Thymus (tissue), 14 donors: ENCODE data around the gene CDA. TPM values are rescaled to one million over a fixed set of nuclear protein-coding genes. Genes with fewer than 3 reads are reported as not detected.

Experiments
- DNase-seq, 9 donors: peaks; one replicate each; pipeline ENCODE4 v3.0.0-alpha.2; 2013; ENCODE audit warnings: low spot score in 9 of 9, low read depth in 6 of 9, missing footprints in 1 of 9
- H3K27ac ChIP-seq, 2 donors: one replicate each; pipeline ENCODE4 v1.5.1; 2013; ENCODE audit warnings: control low read depth in 1 of 2, low read depth in 1 of 2, low read length in 1 of 2, mild to moderate bottlenecking in 1 of 2, moderate library complexity in 1 of 2
- H3K27me3 ChIP-seq, 2 donors: one replicate each; pipeline ENCODE4 v1.5.1; 2013; ENCODE audit warnings: low read length in 1 of 2; ENCODE audit not compliant: control insufficient read depth in 2 of 2, insufficient read depth in 1 of 2
- H3K36me3 ChIP-seq, 2 donors: one replicate each; pipeline ENCODE4 v1.5.1; 2013; ENCODE audit warnings: low read length in 1 of 2, mild to moderate bottlenecking in 1 of 2, moderate library complexity in 1 of 2; ENCODE audit not compliant: control insufficient read depth in 2 of 2, insufficient read depth in 2 of 2
- H3K4me1 ChIP-seq, 2 donors: one replicate each; pipeline ENCODE4 v1.5.1; 2013; ENCODE audit warnings: low read length in 2 of 2; ENCODE audit not compliant: control insufficient read depth in 2 of 2, insufficient read depth in 2 of 2
- H3K4me3 ChIP-seq, 2 donors: one replicate each; pipeline ENCODE4 v1.5.1; 2013; ENCODE audit warnings: low read length in 2 of 2, control low read depth in 1 of 2, mild to moderate bottlenecking in 1 of 2
- H3K9me3 ChIP-seq, 2 donors: one replicate each; pipeline ENCODE4 v1.5.1; 2013; ENCODE audit warnings: low read length in 1 of 2, mild to moderate bottlenecking in 1 of 2; ENCODE audit not compliant: control insufficient read depth in 2 of 2, insufficient read depth in 1 of 2
- WGBS: extraction: QIAGEN DNeasy Blood & Tissue Kit; methylation state at CpG from one replicate; pipeline ENCODE4 v1.1.7; 2013; 5-methylcytosine and 5-hydroxymethylcytosine counted together
- long read RNA-seq, 10 donors: transcript quantifications; one replicate each; lab custom pipeline, GENCODE V29; 2026
- polyA plus RNA-seq: library from polyadenylated mRNA; stranded (reverse); fragments of 200-250 nt; gene quantifications from one replicate; pipeline ENCODE4 v1.2.3, GENCODE V29; 2013
- total RNA-seq: library from RNA; stranded (reverse); fragments of 120-200 nt; gene quantifications from one replicate; pipeline ENCODE4 v1.2.4, GENCODE V29; 2013
- donor health status: healthy.

Gene CDA
- 0.33 TPM for total RNA-seq
- polyA plus RNA-seq, result 2.8 TPM
- long read RNA-seq, donor 1, result 0 reads
- long read RNA-seq, donor 2, result 0 reads
- long read RNA-seq, donor 3, result 0 reads
- long read RNA-seq, donor 4, partial matches to known transcripts, result 0 of 1 reads
- long read RNA-seq, donor 4, other reads (novel, unspliced or antisense), result 0 of 1 reads
- long read RNA-seq, donor 5, partial matches to known transcripts, result 0 of 3 reads
- long read RNA-seq, donor 5, other reads (novel, unspliced or antisense), result 0 of 3 reads
- long read RNA-seq, donor 6, result 0 reads
- long read RNA-seq, donor 7, partial matches to known transcripts, result 0 of 2 reads
- long read RNA-seq, donor 7, other reads (novel, unspliced or antisense), result 0 of 2 reads
- long read RNA-seq, donor 8, result 0 reads
- long read RNA-seq, donor 9, result 0 reads
- long read RNA-seq, donor 10, partial matches to known transcripts, result 0 of 1 reads
- long read RNA-seq, donor 10, other reads (novel, unspliced or antisense), result 0 of 1 reads

DNA sequence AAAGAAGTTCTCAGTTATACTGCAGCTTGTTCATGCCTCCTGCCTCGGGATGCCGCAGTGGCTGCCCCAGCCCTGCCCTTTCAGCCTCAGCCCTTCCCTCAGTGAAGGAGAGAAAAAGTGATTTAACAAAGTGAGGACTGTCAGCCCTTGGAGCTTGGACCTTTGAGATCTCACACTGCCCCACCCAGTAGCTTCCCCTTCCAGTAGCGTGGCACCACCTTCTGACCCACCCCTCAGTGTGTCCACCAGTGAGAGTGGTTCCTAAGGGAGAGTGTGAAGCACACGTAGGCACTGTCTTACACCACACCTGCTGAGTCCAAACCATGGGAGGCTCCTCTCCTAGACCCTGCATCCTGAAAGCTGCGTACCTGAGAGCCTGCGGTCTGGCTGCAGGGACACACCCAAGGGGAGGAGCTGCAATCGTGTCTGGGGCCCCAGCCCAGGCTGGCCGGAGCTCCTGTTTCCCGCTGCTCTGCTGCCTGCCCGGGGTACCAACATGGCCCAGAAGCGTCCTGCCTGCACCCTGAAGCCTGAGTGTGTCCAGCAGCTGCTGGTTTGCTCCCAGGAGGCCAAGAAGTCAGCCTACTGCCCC, at the start of gene CDA:
CDA (plus strand) TSS at position 464 of the 592 bp plus-strand sequence; CDS start at position 497, 33 bp downstream.
- H3K27ac ChIP-seq, result no peak within 1 kb of the TSS
- H3K9me3 ChIP-seq, result peaks cover 0 to 2% of the 10 kb centered on the region in 2 donors
- no peak for DNase-seq
- no peaks in the 10 kb centered on the region for H3K4me1 ChIP-seq
- no peak within 1 kb of the TSS for H3K4me3 ChIP-seq
- H3K36me3 ChIP-seq, result no peaks in the 10 kb centered on the region
- WGBS, result 34% methylated on average over 11 of the region's 11 CpGs
- peaks cover 15 to 38% of the 10 kb centered on the region in 2 donors for H3K27me3 ChIP-seq

DNA sequence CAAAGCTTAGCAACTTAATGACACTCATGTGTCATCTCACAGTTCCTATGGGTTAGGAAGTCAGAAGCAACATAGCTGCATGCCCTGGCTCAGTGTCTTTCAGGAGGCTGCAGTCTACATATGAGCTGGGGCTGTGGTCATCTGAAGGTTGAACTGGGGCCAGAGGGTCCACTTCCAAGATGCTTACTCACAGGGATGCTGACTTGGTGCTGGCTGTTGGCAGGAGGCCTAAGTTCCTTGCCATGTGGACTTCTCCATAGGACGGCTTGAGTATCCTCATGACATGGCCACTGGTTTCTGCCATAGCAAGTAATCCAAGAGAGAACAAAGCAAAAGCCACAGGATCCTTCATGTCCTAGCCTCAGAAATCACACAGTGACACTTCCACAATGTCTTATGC, 48.6 kb upstream of the CDA start:
- Histone ChIP-seq H3K27me3 (peaks cover 0 to 13% of the 10 kb centered on the region in 2 donors), H3K9me3 (no peaks in the 10 kb centered on the region), H3K4me1 (no peaks in the 10 kb centered on the region), H3K27ac (no peak overlapping the region), H3K36me3 (no peaks in the 10 kb centered on the region), H3K4me3 (no peak overlapping the region)
- WGBS, result 95% methylated on average over 1 of the region's 1 CpG
- no peak for DNase-seq

DNA sequence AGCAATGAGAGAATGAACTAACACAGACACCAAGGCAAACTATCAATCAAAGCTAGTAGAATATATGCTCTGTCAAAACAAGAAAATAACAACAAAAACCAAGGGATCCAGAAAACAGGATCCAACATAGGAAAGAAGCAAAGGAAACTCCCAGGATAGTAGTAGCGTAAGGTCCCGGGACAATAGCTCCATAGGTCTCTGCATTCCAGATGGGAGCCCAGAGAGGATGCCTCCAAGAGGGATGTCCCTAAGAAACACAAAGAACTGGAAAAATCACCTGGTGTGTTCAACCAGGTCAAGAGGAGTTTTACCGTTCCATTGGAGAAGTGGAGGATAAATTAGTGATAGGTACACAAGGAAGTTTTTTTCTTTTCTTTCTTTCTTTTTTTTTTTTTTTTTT, 42.3 kb upstream of the CDA start:
- no peaks in the 10 kb centered on the region for H3K4me1 ChIP-seq
- no peaks in the 10 kb centered on the region for H3K9me3 ChIP-seq
- no peak for DNase-seq
- H3K27me3 ChIP-seq, result peaks cover 7 to 28% of the 10 kb centered on the region in 2 donors
- WGBS, result 94% methylated on average over 3 of the region's 3 CpGs
- no peak overlapping the region for H3K4me3 ChIP-seq
- H3K36me3 ChIP-seq, result no peaks in the 10 kb centered on the region
- no peak overlapping the region for H3K27ac ChIP-seq

GRCh38 chr1:20551161-20551560, 37.7 kb upstream of the CDA start:
- H3K27ac ChIP-seq, result no peak overlapping the region
- H3K9me3 ChIP-seq, result no peaks in the 10 kb centered on the region
- H3K4me1 ChIP-seq, result no peaks in the 10 kb centered on the region
- DNase-seq, result no peak
- H3K4me3 ChIP-seq, result no peak overlapping the region
- 87% methylated on average over 3 of the region's 3 CpGs for WGBS
- peaks cover 45 to 65% of the 10 kb centered on the region in 2 donors for H3K27me3 ChIP-seq
- H3K36me3 ChIP-seq, result no peaks in the 10 kb centered on the region

DNA sequence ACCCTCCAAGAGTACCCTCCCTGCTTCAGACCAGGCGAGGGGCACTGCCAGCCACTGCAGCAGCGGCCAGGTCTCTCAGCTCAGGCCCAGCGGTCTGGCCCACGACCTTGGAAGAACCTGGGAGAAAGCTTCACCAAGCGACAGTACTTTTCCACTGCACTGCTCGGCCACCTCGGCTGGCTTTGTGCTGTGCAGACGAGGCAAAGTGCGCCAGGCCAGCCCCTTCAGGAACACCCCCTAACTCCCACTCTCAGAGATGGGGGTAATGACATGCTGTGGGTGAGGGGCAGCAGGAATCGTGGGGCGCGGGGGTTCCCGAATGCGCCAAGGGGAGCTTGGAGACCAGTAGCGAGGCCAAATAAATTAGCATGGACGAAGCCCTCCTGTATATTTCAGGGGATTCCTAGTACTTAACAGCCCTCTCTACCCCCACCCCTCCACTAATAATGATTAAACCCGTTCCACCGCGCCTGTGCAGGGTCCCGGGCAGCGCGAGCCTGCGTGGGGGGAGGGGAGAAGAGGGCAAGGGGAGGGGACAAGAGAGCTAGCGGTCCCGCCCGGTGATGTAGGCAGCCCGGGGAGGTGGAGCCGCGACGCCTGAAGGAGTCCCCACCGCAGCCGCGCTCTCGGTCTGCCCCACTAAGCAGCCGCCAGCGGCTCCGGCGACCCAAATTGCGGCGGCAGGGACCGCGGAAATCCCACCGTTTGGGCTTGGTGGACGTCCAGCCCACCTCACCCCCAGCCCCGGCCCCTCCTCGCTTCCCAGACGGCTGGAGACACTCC, 36.8 kb upstream of the CDA start, which contains the start of gene FAM43B:
FAM43B (plus strand) TSS at position 629 of the 783 bp plus-strand sequence. CDS start 401 bp downstream, outside the sequence.
- H3K4me3 ChIP-seq, result no peak within 1 kb of the TSS
- WGBS, result 5% methylated on average over 47 of the region's 47 CpGs
- peaks cover 45 to 74% of the 10 kb centered on the region in 2 donors for H3K27me3 ChIP-seq
- H3K4me1 ChIP-seq, result no peaks in the 10 kb centered on the region
- no peak for DNase-seq
- no peak within 1 kb of the TSS for H3K27ac ChIP-seq
- no peaks in the 10 kb centered on the region for H3K9me3 ChIP-seq
- no peaks in the 10 kb centered on the region for H3K36me3 ChIP-seq

GRCh38 chr1:20552728-20553445, 36.0 kb upstream of the CDA start:
- Histone ChIP-seq H3K4me1 (no peaks in the 10 kb centered on the region), H3K36me3 (no peaks in the 10 kb centered on the region), H3K4me3 (no peak overlapping the region), H3K27ac (no peak overlapping the region), H3K27me3 (peaks cover 45 to 77% of the 10 kb centered on the region in 2 donors), H3K9me3 (no peaks in the 10 kb centered on the region)
- WGBS, result 3% methylated on average over 82 of the region's 82 CpGs
- no peak for DNase-seq

DNA sequence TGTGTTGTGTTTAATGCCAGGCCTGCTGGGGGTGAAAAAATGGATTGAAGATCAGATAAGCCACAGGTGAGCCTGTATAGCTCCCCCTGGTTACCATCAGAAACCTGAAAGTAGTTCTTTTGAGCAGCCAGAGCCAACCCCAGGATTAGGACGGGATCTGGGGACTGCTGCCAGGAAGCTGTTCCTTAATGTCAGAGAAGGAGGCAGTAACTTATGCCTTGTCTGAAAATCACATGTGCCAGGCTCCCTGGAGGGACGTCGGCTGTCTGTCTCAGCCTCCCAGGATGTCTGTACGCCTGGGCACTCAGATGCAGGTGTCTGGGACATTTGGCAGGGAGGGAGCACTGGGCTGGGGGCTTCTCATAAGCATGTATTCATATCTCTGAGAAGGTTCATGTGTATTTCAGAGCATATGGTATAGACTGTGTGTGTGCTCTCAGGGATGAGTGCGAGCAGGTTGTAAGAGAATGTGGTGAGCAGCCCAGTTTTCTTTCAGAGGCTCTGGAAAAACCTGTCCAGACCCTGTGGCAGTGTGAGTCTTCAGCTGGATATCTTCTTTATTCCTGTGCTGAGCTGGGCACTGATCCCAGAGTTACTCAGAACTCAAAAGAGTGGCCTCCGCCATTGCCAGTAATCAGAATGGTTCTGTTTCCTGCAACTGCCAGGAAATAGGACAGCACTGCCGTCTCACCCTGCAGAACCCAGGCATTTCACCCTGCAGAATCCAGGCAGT, 33.7 kb upstream of the CDA start:
- Histone ChIP-seq H3K4me1 (no peaks in the 10 kb centered on the region), H3K4me3 (no peak overlapping the region), H3K9me3 (no peaks in the 10 kb centered on the region), H3K27ac (no peak overlapping the region), H3K27me3 (peaks cover 45 to 67% of the 10 kb centered on the region in 2 donors), H3K36me3 (no peaks in the 10 kb centered on the region)
- DNase-seq, result no peak
- WGBS, result 83% methylated on average over 7 of the region's 7 CpGs

DNA sequence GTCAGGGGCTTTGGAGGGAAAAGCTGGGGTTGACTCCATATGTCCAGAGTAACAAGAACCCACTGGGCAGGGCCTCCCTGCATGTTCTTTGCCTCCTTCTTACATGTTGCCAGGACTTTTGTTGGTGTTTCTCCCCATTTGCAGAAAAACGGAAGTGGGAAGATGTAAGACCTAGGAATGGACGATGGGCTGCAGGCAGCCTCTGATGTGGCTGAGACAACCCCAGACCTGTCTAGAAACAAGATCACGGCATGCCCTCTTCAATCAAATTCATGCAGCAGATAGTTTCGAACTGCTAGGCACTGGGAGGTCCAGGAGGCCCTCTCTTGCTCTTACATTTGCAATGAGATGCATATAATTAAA, 33.2 kb upstream of the CDA start:
- no peaks in the 10 kb centered on the region for H3K36me3 ChIP-seq
- no peak overlapping the region for H3K4me3 ChIP-seq
- DNase-seq, result no peak
- WGBS, result 84% methylated on average over 4 of the region's 4 CpGs
- H3K27ac ChIP-seq, result no peak overlapping the region
- H3K27me3 ChIP-seq, result peaks cover 45 to 63% of the 10 kb centered on the region in 2 donors
- no peaks in the 10 kb centered on the region for H3K4me1 ChIP-seq
- no peaks in the 10 kb centered on the region for H3K9me3 ChIP-seq
